ENCODE results near the gene TTC8. TPM values are rescaled to one million over a fixed set of nuclear protein-coding genes. Genes with fewer than 3 reads are reported as not detected.

TTC8 gene
- total RNA-seq, 1 donor from 2014 or later: 27.2 TPM

DNA sequence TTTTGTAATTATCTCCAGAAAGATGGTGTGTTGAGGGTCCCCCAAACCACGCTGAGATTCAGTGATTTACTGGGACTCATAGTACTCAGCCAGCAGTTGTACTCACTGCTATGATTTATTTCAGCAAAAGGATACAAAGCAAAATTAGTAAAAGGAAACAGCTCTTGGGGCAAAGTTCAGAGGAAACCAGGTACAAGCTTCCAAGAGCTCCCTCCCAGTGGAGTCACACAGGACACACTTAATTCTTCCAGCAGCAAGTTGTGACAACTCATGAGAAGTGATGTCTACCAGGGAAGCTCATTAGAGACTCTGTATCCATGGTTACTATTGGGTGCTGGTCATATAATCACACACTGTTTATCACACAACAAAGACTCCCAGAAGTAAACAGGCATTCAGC, 38.7 kb downstream of the TTC8 start:
- peaks cover 13% of the 10 kb centered on the region for H3K36me3 Mint-ChIP-seq (ENCODE audit: low read depth)
- H3K9me3 Mint-ChIP-seq (ENCODE audit: low read depth): peaks cover 4% of the 10 kb centered on the region
- no peaks in the 10 kb centered on the region for H3K4me1 Mint-ChIP-seq (ENCODE audit: low read depth)
- no peak overlapping the region for H3K27ac Mint-ChIP-seq (ENCODE audit: unreplicated experiment)
- no peaks in the 10 kb centered on the region for H3K27me3 Mint-ChIP-seq (ENCODE audit: low read depth)
- TF ChIP-seq, protein P1, sequence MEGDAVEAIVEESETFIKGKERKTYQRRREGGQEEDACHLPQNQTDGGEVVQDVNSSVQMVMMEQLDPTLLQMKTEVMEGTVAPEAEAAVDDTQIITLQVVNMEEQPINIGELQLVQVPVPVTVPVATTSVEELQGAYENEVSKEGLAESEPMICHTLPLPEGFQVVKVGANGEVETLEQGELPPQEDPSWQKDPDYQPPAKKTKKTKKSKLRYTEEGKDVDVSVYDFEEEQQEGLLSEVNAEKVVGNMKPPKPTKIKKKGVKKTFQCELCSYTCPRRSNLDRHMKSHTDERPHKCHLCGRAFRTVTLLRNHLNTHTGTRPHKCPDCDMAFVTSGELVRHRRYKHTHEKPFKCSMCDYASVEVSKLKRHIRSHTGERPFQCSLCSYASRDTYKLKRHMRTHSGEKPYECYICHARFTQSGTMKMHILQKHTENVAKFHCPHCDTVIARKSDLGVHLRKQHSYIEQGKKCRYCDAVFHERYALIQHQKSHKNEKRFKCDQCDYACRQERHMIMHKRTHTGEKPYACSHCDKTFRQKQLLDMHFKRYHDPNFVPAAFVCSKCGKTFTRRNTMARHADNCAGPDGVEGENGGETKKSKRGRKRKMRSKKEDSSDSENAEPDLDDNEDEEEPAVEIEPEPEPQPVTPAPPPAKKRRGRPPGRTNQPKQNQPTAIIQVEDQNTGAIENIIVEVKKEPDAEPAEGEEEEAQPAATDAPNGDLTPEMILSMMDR (IDR thresholded peaks at IDR 0.05): no peak
- no peak for DNase-seq (ENCODE audit: low spot score)
- no peak overlapping the region for H3K4me3 Mint-ChIP-seq (ENCODE audit: unreplicated experiment)

- Mint-ChIP-seq H3K9me3 (ENCODE audit: low read depth) (peaks cover 1% of the 10 kb centered on the region), H3K4me1 (ENCODE audit: low read depth) (peaks cover under 1% of the 10 kb centered on the region), H3K36me3 (ENCODE audit: low read depth) (peaks cover 9% of the 10 kb centered on the region), H3K27me3 (ENCODE audit: low read depth) (no peaks in the 10 kb centered on the region), H3K4me3 (ENCODE audit: unreplicated experiment) (no peak overlapping the region), H3K27ac (ENCODE audit: unreplicated experiment) (peak overlapping the region; percentile 49)
- TF ChIP-seq, protein P1 (IDR thresholded peaks at IDR 0.05): no peak
- no peak for DNase-seq (ENCODE audit: low spot score)
Observed at GRCh38 chr14:88864198-88864597, 39.7 kb downstream of the TTC8 start.

DNA sequence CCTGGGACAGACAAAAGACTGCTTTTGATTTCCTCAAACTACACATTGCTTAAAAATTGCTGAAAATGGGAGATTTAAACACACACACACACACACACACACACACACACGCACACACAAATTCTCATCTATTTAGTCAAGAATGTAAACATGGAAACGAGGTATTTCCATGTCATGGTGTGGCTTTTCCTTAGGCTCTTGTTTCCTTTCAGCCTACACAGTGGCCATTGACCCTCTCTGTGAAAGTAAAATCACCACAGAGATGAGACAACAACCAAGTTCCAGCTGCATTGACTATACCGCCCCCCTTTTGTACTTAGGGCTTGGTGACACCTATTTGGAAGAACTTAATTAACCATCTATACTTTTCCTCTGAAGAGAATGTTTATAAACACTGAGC, 41.9 kb downstream of the TTC8 start:
- H3K36me3 Mint-ChIP-seq (ENCODE audit: low read depth): peaks cover 8% of the 10 kb centered on the region
- H3K27ac Mint-ChIP-seq (ENCODE audit: unreplicated experiment): no peak overlapping the region
- no peak for DNase-seq (ENCODE audit: low spot score)
- no peaks in the 10 kb centered on the region for H3K9me3 Mint-ChIP-seq (ENCODE audit: low read depth)
- peaks cover 6% of the 10 kb centered on the region for H3K4me1 Mint-ChIP-seq (ENCODE audit: low read depth)
- H3K27me3 Mint-ChIP-seq (ENCODE audit: low read depth): no peaks in the 10 kb centered on the region
- H3K4me3 Mint-ChIP-seq (ENCODE audit: unreplicated experiment): no peak overlapping the region
- TF ChIP-seq, protein P1 (IDR thresholded peaks at IDR 0.05): no peak

GRCh38 chr14:88868558-88869159, 44.2 kb downstream of the TTC8 start:
- no peak for DNase-seq (ENCODE audit: low spot score)

GRCh38 chr14:88870777-88871176, 46.3 kb downstream of the TTC8 start:
- Mint-ChIP-seq H3K4me1 (ENCODE audit: low read depth) (peaks cover 6% of the 10 kb centered on the region), H3K9me3 (ENCODE audit: low read depth) (no peaks in the 10 kb centered on the region), H3K36me3 (ENCODE audit: low read depth) (peaks cover 16% of the 10 kb centered on the region), H3K27ac (ENCODE audit: unreplicated experiment) (no peak overlapping the region), H3K27me3 (ENCODE audit: low read depth) (no peaks in the 10 kb centered on the region), H3K4me3 (ENCODE audit: unreplicated experiment) (no peak overlapping the region)
- no peak for DNase-seq (ENCODE audit: low spot score)
- TF ChIP-seq, protein P1 (IDR thresholded peaks at IDR 0.05): no peak

More at GRCh38 chr14:88868558-88869159, 44.2 kb downstream of the TTC8 start:
- H3K4me3 Mint-ChIP-seq (ENCODE audit: unreplicated experiment): no peak overlapping the region
- H3K27me3 Mint-ChIP-seq (ENCODE audit: low read depth): no peaks in the 10 kb centered on the region
- no peaks in the 10 kb centered on the region for H3K9me3 Mint-ChIP-seq (ENCODE audit: low read depth)
- H3K4me1 Mint-ChIP-seq (ENCODE audit: low read depth): peaks cover 6% of the 10 kb centered on the region
- H3K27ac Mint-ChIP-seq (ENCODE audit: unreplicated experiment): no peak overlapping the region
- peaks cover 16% of the 10 kb centered on the region for H3K36me3 Mint-ChIP-seq (ENCODE audit: low read depth)
- TF ChIP-seq, protein P1 (IDR thresholded peaks at IDR 0.05): peak; percentile 70
